ENCODE results near the gene ELMO1.
"Not testable (repeated sequence)": the region's sequence is repeated elsewhere in the genome, so short reads cannot be mapped to it uniquely, and the experiment has no call there.

Gene ELMO1

GRCh38 chr7:36986948-36987724 is 461.5 kb downstream of the ELMO1 start:
- DNase-seq: peak in 1 of 2 experiments; percentile 34

- DNase-seq: peak in 1 of 2 experiments; percentile 3
Measured at GRCh38 chr7:36986511-36986933, 462.1 kb downstream of the ELMO1 start.

- DNase-seq: no peak
Measured at GRCh38 chr7:36985866-36986400, 462.7 kb downstream of the ELMO1 start.

GRCh38 chr7:36985316-36985715 is 463.3 kb downstream of the ELMO1 start:
- no peak for DNase-seq

GRCh38 chr7:36984710-36985312 is 463.9 kb downstream of the ELMO1 start:
- no peak for DNase-seq

GRCh38 chr7:36984041-36984521 is 464.6 kb downstream of the ELMO1 start:
- DNase-seq: no peak

GRCh38 chr7:36982766-36983165 is 465.9 kb downstream of the ELMO1 start:
- no peak for DNase-seq

- DNase-seq: no peak
Measured at GRCh38 chr7:36979810-36980248, 468.8 kb downstream of the ELMO1 start.

- no peak for DNase-seq
Measured at GRCh38 chr7:36978461-36978860, 470.2 kb downstream of the ELMO1 start.

GRCh38 chr7:36977878-36978277 is 470.8 kb downstream of the ELMO1 start:
- DNase-seq: no peak

- not testable (repeated sequence) for DNase-seq
Measured at GRCh38 chr7:36973534-36973933, 475.1 kb downstream of the ELMO1 start.

- DNase-seq: no peak
Measured at GRCh38 chr7:36972140-36972518, 476.5 kb downstream of the ELMO1 start.

- DNase-seq: no peak
Measured at GRCh38 chr7:36971515-36972139, 477.0 kb downstream of the ELMO1 start.

- no peak for DNase-seq
Measured at GRCh38 chr7:36970551-36971514, 477.8 kb downstream of the ELMO1 start.

GRCh38 chr7:36969376-36969775 is 479.3 kb downstream of the ELMO1 start:
- DNase-seq: no peak

- peak; percentile 44 to 71 for DNase-seq
Measured at GRCh38 chr7:36967387-36967786, 481.3 kb downstream of the ELMO1 start.

- DNase-seq: no peak
Measured at GRCh38 chr7:36966636-36967035, 482.0 kb downstream of the ELMO1 start.

- DNase-seq: no peak
Measured at GRCh38 chr7:36966039-36966438, 482.6 kb downstream of the ELMO1 start.

- no peak for DNase-seq
Measured at GRCh38 chr7:36965625-36966024, 483.0 kb downstream of the ELMO1 start.

- no peak for DNase-seq
Measured at GRCh38 chr7:36964297-36964696, 484.4 kb downstream of the ELMO1 start.

GRCh38 chr7:36962367-36962766 is 486.3 kb downstream of the ELMO1 start:
- DNase-seq: no peak

- DNase-seq: no peak
Measured at GRCh38 chr7:36961693-36962092, 487.0 kb downstream of the ELMO1 start.
